ENCODE results near the gene CTNNBIP1.

CTNNBIP1 gene

DNA sequence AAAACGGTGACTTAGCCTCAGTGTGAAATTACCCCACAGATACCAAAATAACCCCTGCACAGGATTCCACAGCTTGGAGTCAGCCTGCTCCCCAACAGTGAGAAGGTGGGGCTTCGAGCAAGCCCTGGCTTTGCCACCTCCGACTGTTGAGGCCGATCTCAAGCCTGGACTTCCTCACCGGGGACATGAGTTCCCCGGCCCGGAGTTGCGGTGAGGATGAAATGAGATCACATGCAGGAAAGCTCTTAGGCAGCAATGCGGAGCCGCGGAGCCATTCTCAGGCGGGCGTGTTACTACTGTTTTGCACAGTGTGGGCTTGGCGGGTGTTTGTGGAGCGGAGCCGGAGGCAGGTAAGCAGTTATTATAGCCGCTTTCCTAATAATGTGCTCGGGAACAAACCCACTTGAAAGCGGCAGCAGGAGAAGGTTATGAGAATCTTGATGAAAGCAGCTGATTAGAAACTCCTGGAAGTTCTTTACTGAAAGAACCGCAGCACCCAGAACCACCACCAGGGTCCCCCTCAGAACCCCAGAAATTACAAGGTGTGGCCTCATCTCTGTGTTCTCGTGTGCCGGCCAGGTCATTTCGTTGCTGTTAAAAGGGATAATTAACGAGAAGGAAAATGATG, 82.4 kb downstream of the CTNNBIP1 start:
- TF ChIP-seq, protein P1, sequence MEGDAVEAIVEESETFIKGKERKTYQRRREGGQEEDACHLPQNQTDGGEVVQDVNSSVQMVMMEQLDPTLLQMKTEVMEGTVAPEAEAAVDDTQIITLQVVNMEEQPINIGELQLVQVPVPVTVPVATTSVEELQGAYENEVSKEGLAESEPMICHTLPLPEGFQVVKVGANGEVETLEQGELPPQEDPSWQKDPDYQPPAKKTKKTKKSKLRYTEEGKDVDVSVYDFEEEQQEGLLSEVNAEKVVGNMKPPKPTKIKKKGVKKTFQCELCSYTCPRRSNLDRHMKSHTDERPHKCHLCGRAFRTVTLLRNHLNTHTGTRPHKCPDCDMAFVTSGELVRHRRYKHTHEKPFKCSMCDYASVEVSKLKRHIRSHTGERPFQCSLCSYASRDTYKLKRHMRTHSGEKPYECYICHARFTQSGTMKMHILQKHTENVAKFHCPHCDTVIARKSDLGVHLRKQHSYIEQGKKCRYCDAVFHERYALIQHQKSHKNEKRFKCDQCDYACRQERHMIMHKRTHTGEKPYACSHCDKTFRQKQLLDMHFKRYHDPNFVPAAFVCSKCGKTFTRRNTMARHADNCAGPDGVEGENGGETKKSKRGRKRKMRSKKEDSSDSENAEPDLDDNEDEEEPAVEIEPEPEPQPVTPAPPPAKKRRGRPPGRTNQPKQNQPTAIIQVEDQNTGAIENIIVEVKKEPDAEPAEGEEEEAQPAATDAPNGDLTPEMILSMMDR (IDR thresholded peaks at IDR 0.05; ENCODE audit: low read length, missing control alignments) = peak; percentile 31
- DNase-seq (ENCODE audit: low read depth) = no peak
- H3K4me3 ChIP-seq (replicated peaks; ENCODE audit: low read depth, low read length) = no peak overlapping the region

DNA sequence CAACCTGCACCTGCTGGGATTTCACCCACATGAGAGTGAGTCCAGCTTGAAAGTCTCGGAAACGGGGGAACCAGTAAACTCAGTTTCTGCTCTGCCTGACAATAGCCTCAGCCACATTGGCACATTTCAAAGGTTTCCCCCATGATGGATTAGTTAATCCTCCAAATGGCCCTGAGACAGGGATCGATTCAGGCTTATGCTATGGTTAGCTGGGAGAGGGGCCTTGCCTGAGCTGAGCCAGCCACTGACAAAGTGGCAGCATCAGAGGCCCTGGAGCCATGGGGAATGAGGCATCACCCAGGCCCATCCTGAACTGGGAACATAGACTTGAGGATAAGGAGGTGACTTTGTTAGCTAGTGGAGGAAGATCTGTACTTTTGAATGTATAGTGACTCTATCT, 83.5 kb downstream of the CTNNBIP1 start:
- no peak overlapping the region for H3K4me3 ChIP-seq (replicated peaks; ENCODE audit: low read depth, low read length)
- DNase-seq (ENCODE audit: low read depth) = no peak
- TF ChIP-seq, protein P1 (IDR thresholded peaks at IDR 0.05; ENCODE audit: low read length, missing control alignments) = no peak

DNA sequence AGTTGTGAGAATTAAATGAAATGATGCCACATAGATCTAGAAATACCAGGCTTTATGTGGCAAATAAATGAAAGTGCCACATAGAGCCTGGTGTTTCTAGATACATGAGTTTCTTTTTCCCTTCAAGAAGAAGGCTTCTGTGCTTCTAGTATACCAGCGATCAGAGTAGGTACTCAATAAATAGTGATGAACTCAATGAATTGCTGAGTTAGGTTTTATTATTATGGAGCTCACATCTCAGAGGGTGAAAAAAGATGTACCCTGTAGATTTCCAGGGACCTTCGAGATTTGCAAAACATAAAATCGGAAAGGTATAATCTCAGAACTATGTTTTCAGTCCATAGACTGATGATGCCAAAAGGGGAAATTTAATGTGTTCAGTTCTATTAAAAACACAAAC, 84.0 kb downstream of the CTNNBIP1 start:
- DNase-seq (ENCODE audit: low read depth) = no peak
- TF ChIP-seq, protein P1 (IDR thresholded peaks at IDR 0.05; ENCODE audit: low read length, missing control alignments) = no peak
- no peak overlapping the region for H3K4me3 ChIP-seq (replicated peaks; ENCODE audit: low read depth, low read length)

DNA sequence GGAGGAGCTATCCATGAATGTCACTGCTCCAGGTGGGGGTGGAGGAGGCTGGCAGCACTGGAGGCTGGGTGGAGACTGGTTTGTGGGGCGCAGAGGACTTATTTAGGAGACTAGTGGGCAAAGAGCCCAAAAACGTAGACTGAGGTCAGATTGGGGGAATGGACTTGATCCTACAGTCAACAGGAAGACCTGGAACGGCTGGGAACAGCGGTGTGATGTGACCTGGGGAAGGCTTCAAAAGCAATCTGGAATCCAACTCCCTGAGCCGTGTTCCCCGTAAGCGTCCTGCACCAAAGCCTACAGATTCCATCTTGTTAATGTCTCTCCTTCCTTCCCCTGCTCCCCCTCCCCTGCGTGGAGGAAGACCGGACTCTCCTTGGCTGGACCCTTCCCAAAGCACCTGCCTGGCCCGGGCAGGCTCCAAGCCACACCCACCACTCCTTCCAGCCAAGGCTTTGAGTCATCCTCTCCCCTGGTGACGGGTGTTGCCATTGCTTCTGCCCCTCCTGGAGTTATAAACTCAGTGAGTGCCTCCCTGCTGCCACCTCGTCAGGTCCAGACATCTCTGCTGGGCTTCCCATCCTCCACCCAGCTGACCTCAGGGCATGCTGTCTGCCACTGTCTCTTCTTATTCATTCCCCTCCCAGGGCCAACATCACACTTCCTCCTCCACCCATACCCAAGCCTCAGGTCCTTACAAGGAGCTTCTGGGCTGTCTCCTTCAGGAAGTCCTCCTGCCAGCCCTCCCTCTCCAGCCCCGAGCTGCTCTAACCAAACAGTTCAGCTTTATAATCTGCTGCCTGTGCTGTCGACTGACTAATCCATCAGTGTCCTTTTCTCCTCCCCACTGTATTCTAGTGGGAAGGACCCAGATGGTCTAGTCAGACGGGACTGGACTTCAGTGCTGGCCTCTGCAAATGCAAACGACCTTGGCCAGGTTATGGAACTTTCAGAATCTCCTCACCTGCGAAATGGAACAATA, 84.7 kb downstream of the CTNNBIP1 start:
- TF ChIP-seq, protein P1 (IDR thresholded peaks at IDR 0.05; ENCODE audit: low read length, missing control alignments) = no peak
- DNase-seq (ENCODE audit: low read depth) = peak; percentile 48
- H3K4me3 ChIP-seq (replicated peaks; ENCODE audit: low read depth, low read length) = no peak overlapping the region

DNA sequence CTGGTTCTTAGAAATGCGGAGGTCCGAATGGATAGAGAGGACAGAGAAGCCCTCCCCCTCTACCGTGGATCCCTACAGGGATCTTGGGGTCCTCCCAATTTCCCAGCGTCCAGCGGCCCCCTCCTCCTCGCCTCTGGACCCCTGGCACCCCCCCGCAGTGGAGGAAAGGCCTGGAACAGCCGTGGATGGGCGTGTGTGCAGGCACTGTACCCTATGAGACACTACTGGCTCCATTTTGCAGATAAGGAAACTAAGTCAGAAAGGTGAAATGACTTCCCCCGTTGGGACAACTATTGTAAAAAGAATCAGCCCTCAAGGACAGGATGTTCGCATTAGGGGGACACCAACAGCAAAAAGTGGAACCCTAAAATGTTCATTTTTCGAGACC, 85.4 kb downstream of the CTNNBIP1 start:
- DNase-seq (ENCODE audit: low read depth) = no peak
- H3K4me3 ChIP-seq (replicated peaks; ENCODE audit: low read depth, low read length) = peak overlapping the region; percentile 60
- TF ChIP-seq, protein P1 (IDR thresholded peaks at IDR 0.05; ENCODE audit: low read length, missing control alignments) = no peak

DNA sequence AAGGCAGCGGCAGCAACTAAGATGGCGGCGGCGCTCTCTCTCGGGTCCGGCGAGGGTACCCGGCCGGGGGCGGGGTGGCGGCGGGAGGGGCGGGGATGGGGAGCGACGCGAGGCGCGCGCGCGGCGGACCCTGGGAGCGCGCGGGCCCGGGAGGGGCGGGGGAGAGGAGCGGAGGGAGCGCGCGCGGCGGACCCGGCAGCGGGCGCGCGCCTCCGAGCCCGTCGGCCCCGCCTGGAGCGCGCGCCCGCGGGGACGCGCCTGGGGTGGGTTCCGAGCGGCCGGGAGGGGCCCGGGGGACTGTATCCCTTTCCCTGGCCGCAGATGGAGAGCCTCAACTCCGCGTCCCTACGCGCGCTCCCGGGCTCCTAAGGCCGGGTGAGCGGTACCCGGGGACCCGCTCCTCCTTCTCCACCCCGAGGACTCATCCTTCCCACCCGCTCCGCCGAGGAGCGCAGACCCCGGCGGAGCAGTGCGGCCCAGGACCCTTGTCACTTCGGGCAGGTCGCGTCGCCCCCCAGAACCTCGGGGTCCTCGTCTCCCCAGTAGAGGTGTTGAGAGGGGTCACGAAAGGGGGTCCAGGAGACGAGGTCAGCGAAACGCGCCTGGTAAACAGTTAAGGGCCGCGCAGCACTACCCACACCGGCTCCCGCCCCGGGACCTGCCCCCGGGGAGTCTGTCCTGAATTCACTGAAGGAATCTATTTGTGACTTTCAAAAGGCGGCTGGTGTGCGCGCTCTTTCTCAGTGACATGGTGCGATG, 85.9 kb downstream of the CTNNBIP1 start, which contains the start of gene CLSTN1:
TSS of gene CLSTN1 (minus strand) at position 23 of the 759 bp plus-strand sequence. CDS start 232 bp downstream, outside the sequence.
- H3K4me3 ChIP-seq (replicated peaks; ENCODE audit: low read depth, low read length) = peak within 1 kb of the TSS; percentile 83
- TF ChIP-seq, protein P1 (IDR thresholded peaks at IDR 0.05; ENCODE audit: low read length, missing control alignments) = no peak
- DNase-seq (ENCODE audit: low read depth) = peak; percentile 84
